Activated T-cell treated with anti-CD3 and anti-CD28 coated beads for 4 hours (primary cell): ENCODE data around the gene LRRTM3.

Experiments
- DNase-seq: peaks from one replicate; pipeline ENCODE4 v3.0.0-alpha.2; 2020

Gene LRRTM3

DNA sequence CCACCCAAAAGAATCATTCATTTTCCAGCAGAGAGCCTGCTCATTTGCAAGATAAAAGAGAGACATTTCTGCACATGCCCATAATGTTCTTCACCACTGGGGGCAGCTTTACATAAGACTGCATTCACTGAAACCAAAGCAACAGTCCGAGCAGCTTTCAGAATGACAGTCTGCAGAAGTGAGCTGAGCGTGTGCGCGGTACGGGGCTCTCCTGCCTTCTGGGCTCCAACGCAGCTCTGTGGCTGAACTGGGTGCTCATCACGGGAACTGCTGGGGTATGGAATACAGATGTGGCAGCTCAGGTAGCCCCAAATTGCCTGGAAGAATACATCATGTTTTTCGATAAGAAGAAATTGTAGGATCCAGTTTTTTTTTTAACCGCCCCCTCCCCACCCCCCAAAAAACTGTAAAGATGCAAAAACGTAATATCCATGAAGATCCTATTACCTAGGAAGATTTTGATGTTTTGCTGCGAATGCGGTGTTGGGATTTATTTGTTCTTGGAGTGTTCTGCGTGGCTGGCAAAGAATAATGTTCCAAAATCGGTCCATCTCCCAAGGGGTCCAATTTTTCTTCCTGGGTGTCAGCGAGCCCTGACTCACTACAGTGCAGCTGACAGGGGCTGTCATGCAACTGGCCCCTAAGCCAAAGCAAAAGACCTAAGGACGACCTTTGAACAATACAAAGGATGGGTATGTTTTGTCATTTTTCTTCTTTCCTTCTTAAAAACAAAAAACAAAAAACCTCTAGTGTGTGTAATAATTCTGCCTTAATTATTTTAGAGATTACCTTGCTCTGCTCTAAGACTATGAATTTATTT, at the start of gene LRRTM3:
LRRTM3 (plus strand) TSS at position 141 of the 820 bp plus-strand sequence.
- DNase-seq, result no peak

DNA sequence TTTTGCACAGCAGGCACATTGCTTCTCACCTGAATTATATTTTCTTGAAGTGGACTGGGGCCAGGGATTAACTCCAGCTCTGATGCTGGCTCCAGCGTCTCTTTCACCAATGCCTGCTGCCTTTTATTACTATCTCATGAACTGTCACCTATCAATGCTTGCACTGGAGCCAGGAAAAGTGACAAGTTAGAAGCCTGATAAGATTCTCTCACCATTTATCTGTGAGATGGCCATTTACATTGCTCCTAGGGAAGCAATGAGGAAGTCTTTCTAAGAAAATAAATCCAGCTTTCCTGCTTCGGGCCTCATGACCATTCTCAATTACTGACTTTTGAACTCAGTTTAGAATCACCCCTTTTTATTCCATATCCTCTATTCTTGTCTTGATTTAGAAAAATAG, 48.5 kb upstream of the LRRTM3 start:
- DNase-seq, result no peak

DNA sequence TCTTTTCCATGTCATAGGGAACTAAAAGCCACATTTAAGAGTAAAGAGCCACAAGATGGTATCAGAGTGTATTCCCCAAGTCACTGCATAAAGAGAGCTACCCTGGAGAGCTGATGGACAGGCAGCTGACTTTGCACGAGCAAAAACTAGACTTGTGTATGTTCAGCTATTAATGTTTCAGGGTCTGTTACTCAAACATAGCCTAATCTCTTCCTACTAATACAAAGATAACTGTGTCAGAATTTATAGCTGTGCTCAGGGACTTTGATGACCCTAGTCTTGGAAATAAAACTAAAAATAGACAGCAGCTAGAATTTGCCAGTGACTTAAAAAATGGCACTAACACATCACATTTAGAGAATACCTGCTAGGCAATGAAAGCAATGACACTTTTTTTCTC, 45.5 kb upstream of the LRRTM3 start:
- no peak for DNase-seq

DNA sequence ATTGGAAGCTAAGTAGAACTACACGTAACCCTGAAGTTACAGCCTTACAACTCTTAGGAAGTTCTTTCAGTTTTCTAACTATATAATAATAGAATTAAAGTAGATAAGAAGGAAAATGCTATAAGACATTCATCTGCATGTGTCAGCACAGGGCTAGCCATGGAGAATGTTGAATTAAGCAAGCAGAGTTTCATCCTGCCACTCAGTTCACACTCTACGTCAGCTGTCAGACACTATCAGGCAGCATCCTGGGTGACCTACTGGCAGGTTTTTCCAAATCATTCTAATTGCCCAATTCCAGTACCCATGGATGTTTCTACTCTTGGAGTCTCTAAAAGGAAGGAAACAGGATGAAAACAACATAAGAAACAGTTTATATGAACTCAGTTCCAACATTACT, 45.0 kb upstream of the LRRTM3 start:
- DNase-seq, result no peak

DNA sequence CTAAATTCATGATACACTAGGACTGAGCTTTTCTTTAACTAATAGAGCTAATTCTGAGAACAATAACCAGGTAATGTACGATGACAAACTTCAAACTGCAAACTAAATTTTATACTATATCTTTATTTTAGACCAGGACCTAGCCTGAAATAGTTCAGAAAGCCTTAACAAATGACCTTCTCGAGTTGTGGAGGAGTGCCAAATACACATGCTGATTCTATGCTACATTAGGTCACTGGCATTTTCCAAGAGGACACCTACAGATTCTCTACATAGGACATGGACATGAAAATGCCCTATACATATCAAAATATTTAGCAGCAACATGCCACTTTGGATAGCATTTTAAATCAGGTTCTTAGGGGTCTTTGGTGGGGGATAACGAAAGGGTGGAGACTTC, 44.0 kb upstream of the LRRTM3 start:
- DNase-seq, result no peak

DNA sequence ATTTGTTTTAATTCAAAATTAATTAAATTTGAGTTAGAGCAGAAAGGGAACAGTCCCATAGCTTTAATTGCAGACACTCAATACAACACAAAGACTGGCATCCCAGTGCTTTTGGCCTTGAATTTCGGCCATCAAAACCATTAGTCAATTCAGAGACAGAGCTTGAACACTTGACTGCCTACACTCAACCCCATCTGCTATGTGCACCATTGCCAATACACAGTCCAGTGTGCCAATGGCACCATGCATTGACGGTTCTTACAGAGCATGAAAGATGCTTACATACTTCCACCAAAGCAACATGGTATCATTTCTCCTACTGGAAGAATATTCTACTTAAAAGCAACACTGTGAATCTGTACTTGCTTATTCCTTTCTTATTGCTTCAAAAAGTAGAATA, 43.6 kb upstream of the LRRTM3 start:
- no peak for DNase-seq

DNA sequence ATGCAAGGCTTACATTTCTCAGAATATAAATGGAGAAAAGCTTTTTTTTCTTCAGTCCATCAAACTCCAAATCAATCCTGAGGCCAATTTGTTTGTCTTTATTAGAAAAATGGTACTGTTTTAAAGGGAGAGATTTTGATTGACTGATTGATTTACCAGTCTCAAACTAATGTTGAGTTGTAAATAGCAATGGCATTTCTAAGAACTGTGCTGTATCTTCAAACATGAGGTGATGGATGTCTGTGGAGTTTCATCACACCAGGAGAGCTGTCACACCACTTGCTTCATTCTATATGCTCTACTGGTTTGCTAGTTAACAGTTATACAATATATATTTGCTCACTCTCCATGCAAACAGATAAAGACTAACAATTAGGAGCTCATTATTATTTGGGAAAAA, 39.0 kb upstream of the LRRTM3 start:
- no peak for DNase-seq

DNA sequence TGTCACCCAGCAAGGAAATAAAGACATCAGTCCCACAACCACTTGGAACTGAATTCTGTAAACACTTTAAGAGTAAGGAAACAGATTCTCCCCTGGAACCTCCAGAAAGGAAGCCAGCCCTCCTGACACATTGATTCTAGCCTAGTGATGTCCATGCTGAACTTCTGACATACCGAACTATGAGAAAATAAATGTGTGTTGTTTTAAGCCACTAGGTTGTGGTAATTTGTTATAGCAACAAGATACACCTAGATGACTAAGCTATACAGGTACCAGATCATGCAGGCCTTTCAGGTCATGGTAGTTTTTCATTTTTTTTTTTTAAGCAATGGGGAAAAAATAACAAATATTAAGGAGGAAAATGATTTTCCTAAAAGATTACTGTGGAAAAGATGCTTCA, 37.6 kb upstream of the LRRTM3 start:
- no peak for DNase-seq

DNA sequence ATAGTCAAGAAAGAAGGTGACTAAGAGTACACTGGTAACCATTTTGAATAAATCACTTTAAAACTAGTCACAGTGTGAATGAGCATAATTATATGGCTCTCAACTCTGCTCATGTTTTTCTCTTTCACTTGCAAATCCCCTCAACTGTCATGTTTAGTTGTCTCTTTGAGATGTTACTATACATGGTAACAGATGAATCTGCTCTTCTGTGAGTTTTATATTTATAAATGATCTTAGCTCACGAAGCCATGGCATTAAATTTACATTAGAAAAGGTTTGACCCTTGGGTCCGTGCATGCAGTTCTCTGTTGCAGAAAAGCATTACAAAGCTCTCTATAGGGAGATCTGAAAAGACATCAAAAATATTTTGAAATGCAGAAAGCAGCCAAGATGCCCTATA, 33.0 kb upstream of the LRRTM3 start:
- no peak for DNase-seq

DNA sequence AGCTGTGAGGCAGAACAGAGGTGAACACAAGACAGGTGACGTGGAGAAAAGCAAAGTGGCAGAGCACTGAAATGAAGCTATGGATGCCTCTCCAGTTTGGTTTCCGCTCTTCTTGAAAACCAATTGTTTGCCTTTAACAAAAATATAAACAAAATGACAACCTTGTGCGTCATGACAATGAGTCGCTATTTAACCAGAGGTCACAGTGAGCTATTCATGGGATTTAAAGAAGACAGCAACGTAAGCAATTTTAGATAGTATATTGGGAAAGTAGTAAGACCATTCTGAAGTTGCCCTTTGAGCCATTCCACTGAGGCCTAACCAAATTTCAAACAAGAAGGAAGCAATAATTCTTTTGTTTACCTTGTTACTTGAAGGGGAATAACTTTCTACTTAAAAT, 15.2 kb upstream of the LRRTM3 start:
- no peak for DNase-seq

DNA sequence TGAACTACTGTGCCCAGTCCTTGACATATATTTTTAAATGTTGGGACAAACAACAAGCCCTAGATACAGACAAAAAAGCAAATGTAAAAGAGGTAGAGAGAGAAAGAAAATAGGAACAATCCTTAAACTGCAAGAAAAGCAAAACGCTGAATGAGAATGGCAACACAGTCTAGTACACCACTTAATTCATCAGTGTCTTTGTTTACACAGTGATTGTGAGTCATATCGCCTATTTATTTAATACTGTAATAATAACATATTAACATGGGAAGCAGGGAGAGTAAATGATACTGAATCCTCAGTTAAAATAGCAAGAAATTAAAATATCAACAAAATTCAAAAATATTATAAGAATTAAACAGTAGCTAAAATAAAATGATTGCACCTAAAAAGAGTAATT, 9.8 kb upstream of the LRRTM3 start:
- no peak for DNase-seq

DNA sequence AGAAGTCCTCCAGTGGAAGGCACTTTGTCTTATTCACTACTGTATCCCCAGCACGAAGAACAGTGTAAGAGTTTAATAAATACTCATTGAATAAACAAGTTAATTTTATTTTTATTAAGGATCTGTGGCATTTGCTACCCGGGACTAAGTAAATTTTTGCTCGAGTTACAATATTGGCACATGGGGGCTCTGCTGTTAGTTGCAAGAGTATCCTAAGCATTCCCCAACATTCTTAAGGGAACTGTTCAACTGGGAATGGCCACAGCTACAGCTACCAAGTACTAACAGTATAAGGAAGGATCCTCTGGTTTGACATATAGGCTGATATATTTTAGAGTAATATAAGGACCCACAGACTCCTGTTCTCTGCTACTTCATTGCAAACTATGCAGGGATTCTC, 8.7 kb upstream of the LRRTM3 start:
- no peak for DNase-seq

DNA sequence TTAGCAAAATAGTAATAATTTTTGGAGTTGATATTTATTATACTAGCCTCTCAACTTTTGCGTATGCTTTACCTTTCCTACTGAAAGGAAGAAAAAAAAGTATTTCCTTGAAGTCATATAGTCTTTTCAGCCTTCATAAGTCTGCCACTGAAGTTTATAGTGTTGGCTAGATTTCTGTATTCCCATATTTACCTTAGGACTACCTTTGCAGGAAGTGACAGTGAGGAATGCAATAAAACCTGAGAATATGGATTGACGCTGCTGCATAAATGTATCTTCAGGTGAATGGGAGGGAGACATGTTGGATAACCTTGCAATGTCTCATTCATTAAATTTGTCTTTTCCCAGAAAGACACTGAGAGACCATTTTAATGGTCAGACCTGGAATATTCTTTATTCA, 6.6 kb upstream of the LRRTM3 start:
- DNase-seq, result no peak

DNA sequence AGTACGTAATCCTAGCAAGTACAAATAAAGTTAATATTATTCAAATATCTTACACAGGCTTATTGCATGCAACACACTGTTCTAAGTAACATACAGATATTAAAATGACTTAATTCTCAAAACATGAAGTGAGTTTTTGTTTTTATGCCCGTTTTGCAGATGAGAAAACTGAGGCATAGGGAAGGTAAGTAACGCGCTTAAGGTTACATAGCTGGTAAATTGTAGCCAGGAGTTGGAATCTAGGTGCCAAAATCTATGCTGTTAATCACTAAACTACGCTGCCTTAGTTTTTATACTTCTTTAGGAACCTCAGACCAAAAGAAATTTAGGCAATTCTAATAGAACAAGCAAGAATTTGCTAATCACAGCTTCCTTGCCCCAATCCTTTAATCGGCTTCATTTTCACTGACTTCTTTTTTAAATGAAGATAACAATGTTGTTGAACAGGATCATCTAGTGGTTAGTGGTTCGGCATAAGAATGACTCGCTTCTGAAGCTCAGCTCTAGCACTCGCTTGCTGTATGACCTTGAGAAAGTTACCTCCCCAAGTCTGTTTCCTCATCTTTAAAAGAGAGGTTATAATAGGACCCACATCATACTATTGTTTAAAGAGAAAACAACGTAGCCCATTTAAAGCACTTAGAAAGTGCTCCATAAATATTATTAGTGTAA, 1.0 kb upstream of the LRRTM3 start:
- no peak for DNase-seq

DNA sequence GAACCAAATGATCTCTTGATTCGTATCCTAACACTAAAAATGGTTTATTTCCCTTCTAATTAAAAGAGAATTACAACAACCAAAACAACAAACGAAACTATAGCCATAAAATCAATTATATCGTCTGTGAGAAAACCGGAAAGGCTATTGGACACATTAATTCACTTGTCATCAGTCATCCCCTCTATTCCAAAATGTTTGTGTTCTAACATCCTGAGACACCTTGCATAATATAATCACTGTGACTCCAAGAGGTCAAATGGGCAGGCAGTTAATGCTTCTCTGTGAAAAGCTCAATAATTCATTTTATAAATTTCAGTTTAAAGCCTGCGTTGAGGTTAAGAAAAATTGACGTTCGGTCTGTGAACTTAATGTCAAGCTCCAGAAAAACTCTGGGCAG, 463 bp upstream of the LRRTM3 start:
- no peak for DNase-seq

DNA sequence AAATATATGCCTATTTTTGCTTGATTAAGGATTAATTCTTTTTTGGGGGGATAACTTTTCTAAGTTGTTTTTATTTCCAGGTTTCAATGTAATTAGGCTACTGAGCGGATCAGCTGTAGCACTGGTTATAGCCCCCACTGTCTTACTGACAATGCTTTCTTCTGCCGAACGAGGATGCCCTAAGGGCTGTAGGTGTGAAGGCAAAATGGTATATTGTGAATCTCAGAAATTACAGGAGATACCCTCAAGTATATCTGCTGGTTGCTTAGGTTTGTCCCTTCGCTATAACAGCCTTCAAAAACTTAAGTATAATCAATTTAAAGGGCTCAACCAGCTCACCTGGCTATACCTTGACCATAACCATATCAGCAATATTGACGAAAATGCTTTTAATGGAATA, 1.0 kb downstream of the LRRTM3 start:
- DNase-seq, result no peak

DNA sequence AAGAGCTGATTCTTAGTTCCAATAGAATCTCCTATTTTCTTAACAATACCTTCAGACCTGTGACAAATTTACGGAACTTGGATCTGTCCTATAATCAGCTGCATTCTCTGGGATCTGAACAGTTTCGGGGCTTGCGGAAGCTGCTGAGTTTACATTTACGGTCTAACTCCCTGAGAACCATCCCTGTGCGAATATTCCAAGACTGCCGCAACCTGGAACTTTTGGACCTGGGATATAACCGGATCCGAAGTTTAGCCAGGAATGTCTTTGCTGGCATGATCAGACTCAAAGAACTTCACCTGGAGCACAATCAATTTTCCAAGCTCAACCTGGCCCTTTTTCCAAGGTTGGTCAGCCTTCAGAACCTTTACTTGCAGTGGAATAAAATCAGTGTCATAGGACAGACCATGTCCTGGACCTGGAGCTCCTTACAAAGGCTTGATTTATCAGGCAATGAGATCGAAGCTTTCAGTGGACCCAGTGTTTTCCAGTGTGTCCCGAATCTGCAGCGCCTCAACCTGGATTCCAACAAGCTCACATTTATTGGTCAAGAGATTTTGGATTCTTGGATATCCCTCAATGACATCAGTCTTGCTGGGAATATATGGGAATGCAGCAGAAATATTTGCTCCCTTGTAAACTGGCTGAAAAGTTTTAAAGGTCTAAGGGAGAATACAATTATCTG, 1.6 kb downstream of the LRRTM3 start:
- DNase-seq, result no peak

DNA sequence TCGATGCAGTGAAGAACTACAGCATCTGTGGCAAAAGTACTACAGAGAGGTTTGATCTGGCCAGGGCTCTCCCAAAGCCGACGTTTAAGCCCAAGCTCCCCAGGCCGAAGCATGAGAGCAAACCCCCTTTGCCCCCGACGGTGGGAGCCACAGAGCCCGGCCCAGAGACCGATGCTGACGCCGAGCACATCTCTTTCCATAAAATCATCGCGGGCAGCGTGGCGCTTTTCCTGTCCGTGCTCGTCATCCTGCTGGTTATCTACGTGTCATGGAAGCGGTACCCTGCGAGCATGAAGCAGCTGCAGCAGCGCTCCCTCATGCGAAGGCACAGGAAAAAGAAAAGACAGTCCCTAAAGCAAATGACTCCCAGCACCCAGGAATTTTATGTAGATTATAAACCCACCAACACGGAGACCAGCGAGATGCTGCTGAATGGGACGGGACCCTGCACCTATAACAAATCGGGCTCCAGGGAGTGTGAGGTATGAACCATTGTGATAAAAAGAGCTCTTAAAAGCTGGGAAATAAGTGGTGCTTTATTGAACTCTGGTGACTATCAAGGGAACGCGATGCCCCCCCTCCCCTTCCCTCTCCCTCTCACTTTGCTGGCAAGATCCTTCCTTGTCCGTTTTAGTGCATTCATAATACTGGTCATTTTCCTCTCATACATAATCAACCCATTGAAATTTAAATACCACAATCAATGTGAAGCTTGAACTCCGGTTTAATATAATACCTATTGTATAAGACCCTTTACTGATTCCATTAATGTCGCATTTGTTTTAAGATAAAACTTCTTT, 2.3 kb downstream of the LRRTM3 start:
- no peak for DNase-seq

DNA sequence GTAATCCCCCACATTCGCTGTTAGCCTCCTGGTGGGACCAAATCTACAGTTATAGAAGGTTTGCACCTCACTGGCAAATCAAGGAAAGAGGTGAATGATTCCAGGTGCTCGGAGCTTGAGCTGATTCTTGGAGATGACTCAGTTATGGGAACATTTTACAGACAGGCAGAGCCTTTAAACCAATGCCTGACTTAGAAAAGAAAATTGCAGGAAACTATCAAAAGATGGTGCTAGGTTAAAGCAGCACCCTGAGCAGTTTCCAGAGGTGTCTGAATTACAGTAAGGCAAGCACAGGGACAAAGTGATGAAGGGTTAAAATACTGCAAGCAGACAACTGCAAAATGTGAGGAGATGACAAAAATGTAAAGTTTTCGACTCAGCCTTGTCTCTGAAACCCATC, 2.9 kb downstream of the LRRTM3 start:
- DNase-seq, result no peak

DNA sequence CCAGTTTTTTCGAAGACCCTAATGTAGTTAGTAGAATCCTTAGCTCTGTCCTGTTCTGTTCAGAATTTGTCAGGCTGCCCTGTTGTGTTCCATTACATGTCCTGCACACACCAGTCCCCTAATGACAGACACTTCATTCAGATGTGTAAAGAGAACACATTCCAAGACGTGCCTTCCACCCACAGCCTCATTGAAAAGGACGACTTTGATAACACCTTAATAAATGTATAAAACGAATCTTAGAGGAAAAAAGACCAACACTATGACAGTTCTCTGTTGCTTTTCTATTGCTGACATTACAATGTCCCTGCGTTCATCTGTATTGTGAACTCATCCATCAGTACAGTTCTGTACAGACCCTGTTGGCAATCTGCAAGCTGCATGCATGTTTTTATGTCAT, 3.5 kb downstream of the LRRTM3 start:
- DNase-seq, result no peak

DNA sequence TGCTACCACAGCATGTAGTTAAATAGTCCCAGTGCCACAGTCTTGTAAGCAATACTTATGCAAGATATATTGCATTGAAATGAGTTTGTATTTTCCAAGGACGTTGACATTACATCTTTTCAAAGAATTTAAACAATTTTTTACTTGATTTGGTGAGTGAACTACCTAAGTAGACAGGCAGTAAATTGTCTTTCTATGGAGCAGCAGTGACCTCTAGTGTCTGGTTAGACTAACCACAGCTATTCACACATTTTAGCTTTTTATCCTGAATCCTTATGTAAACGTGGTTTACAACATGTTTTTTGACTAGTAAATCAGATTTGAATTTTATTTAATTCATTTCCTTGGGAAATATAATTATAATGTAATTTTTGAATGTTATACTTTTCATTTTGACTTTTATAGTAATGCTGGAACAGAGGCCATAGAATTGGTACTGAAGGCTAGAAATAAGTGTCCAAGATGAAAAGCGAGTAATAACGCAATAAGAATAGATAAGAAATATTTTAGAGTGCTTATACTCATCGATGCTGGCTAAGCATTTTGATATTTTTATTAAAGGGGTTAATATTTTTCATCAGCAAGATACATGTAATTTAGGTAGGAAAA, 5.6 kb downstream of the LRRTM3 start:
- no peak for DNase-seq

DNA sequence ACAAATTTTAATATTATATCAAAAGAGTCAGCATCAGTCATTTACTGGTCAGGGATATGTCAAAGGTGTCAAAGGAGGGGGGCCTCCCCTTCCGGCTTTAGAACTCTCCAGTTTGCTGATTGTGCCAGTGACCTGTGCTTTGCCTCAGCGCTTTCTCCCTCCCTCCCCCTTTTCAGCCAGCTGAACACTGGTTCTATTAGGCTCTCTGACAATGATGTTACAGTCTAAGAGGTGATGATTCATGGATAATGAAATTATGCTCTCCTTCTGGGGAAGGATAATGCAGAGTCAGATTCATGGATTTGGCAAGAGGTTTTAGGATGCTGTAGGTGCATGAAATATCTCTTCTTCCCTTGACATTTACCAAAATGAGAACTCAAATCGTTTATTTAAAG, 6.1 kb downstream of the LRRTM3 start:
- DNase-seq, result no peak

DNA sequence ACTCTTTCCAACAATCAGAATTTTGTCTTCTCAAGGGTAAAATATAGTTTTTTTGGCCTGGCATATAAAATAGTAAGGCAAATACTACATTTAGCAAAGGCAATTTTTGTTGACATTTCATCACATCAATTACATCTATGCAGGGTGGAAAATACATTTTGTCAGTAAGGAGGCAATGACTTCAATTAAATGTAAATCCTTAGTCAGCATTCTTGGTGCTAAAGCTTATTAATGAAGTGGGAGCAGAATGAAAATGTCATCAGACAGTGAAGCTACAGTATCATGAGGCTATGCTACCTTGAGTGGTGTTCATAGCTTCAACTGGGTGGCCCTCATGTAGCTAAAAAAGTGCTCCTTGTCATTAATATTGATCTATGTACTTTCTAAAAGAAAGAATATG, 8.9 kb downstream of the LRRTM3 start:
- DNase-seq, result no peak
